ENCODE measurements around the gene FSCN2. TPM values are rescaled to one million over a fixed set of nuclear protein-coding genes. Genes with fewer than 3 reads are reported as not detected.

The FSCN2 gene
- total and polyA plus RNA-seq, 8 donors = 2.5 to 15.3 (median 10.7) TPM

- no peak for FAIRE-seq
- peak within 1 kb of the TSS; percentile 77 to 97 (median 88) for H3K4me3 ChIP-seq
- 1% methylated on average over 72 to 111 of the region's 111 CpGs for WGBS, 2 donors
- H3K4me1 ChIP-seq = peaks cover 6 to 19% (median 9%) of the 10 kb centered on the region in 3 donors
- H3K27ac ChIP-seq = peak within 1 kb of the TSS; percentile 97 to 100 (median 100)
- H3K9me3 ChIP-seq = no peaks in the 10 kb centered on the region
- intact Hi-C loops (cut with DNase I) = no loop called here
- peak; percentile 90 to 98 (median 94) for DNase-seq
- no peaks in the 10 kb centered on the region for H3K27me3 ChIP-seq
- peaks cover 9 to 21% (median 18%) of the 10 kb centered on the region in 3 donors for H3K36me3 ChIP-seq
- ATAC-seq = peak; percentile 59 to 71 (median 68)
- no peak for TF ChIP-seq CTCF (IDR thresholded peaks at IDR 0.05)
Measured at GRCh38 chr17:81512562-81513371, 15.4 kb upstream of the FSCN2 start, which contains the start of gene ACTG1. Gene ACTG1 (minus strand): TSS chr17:81512799. CDS start chr17:81512354, 445 bp downstream.

- Histone ChIP-seq H3K4me3 (peak overlapping the region; percentile 39 to 97 (median 76)), H3K27ac (peak overlapping the region; percentile 97 to 100 (median 100)), H3K27me3 (no peaks in the 10 kb centered on the region), H3K4me1 (peaks cover 6 to 24% (median 9%) of the 10 kb centered on the region in 3 donors), H3K9me3 (no peaks in the 10 kb centered on the region), H3K36me3 (peaks cover 9 to 21% (median 18%) of the 10 kb centered on the region in 3 donors)
- peak in 5 of 6 donors; percentile 67 to 81 (median 72) for DNase-seq
- intact Hi-C loops (cut with DNase I) = no loop called here
- 1 to 2% methylated on average over 22 to 23 of the region's 23 CpGs for WGBS, 2 donors
- peak in 3 of 4 donors; percentile 16 to 33 (median 31) for ATAC-seq
- FAIRE-seq = no peak
- TF ChIP-seq CTCF (IDR thresholded peaks at IDR 0.05) = no peak
Measured at GRCh38 chr17:81513372-81513752, 14.8 kb upstream of the FSCN2 start.

GRCh38 chr17:81513753-81514488 is 14.3 kb upstream of the FSCN2 start:
- DNase-seq (peak; percentile 59 to 90 (median 78)), FAIRE-seq (no peak), ATAC-seq (peak; percentile 22 to 39 (median 38))
- intact Hi-C loops (cut with DNase I) = no loop called here
- Histone ChIP-seq H3K36me3 (peaks cover 9 to 21% (median 18%) of the 10 kb centered on the region in 3 donors), H3K27ac (peak overlapping the region; percentile 97 to 100 (median 100)), H3K27me3 (no peaks in the 10 kb centered on the region), H3K4me3 (peak overlapping the region; percentile 39 to 97 (median 76)), H3K4me1 (peaks cover 6 to 28% (median 9%) of the 10 kb centered on the region in 3 donors), H3K9me3 (no peaks in the 10 kb centered on the region)
- no peak for TF ChIP-seq CTCF (IDR thresholded peaks at IDR 0.05)
- 1 to 3% methylated on average over 47 to 64 of the region's 64 CpGs for WGBS, 2 donors

GRCh38 chr17:81514489-81514738 is 13.8 kb upstream of the FSCN2 start:
- H3K4me3 ChIP-seq = peak overlapping the region; percentile 39 to 97 (median 73)
- H3K27me3 ChIP-seq = no peaks in the 10 kb centered on the region
- DNase-seq (no peak), ATAC-seq (no peak), FAIRE-seq (no peak)
- peaks cover 6 to 24% (median 9%) of the 10 kb centered on the region in 3 donors for H3K4me1 ChIP-seq
- 0 to 1% methylated on average over 11 to 34 of the region's 34 CpGs for WGBS, 2 donors
- no peak for TF ChIP-seq CTCF (IDR thresholded peaks at IDR 0.05)
- peak overlapping the region; percentile 97 to 100 (median 100) for H3K27ac ChIP-seq
- no peaks in the 10 kb centered on the region for H3K9me3 ChIP-seq
- H3K36me3 ChIP-seq = peaks cover 9 to 21% (median 18%) of the 10 kb centered on the region in 3 donors
- intact Hi-C loops (cut with DNase I) = no loop called here

All from pancreas (tissue), 10 donors.